ENCODE results near the gene NFKB2.

NFKB2 gene

GRCh38 chr10:102407425-102408130, 12.1 kb downstream of the NFKB2 start:
- Histone ChIP-seq H3K36me3 (ENCODE audit: insufficient read depth, low read length) (peaks cover 13% of the 10 kb centered on the region), H2AFZ (ENCODE audit: low read depth, low read length) (no peak overlapping the region), H3K27me3 (ENCODE audit: insufficient read depth, low read length) (no peaks in the 10 kb centered on the region), H3K4me1 (ENCODE audit: insufficient read depth, low read length) (peaks cover 39% of the 10 kb centered on the region), H3K4me3 (ENCODE audit: low read length) (no peak overlapping the region), H3K9me3 (ENCODE audit: low read length) (no peaks in the 10 kb centered on the region)

- Histone ChIP-seq H3K4me1 (ENCODE audit: insufficient read depth, low read length) (peaks cover 45% of the 10 kb centered on the region), H3K36me3 (ENCODE audit: insufficient read depth, low read length) (peaks cover 11% of the 10 kb centered on the region), H2AFZ (ENCODE audit: low read depth, low read length) (no peak overlapping the region), H3K27me3 (ENCODE audit: insufficient read depth, low read length) (no peaks in the 10 kb centered on the region), H3K9me3 (ENCODE audit: low read length) (no peaks in the 10 kb centered on the region), H3K4me3 (ENCODE audit: low read length) (peak overlapping the region; percentile 41)
These were observed 12.7 kb downstream of the NFKB2 start for GRCh38 chr10:102408131-102408727.

- peak overlapping the region; percentile 41 for H3K4me3 ChIP-seq (ENCODE audit: low read length)
- peaks cover 8% of the 10 kb centered on the region for H3K36me3 ChIP-seq (ENCODE audit: insufficient read depth, low read length)
- no peak overlapping the region for H2AFZ ChIP-seq (ENCODE audit: low read depth, low read length)
- H3K27me3 ChIP-seq (ENCODE audit: insufficient read depth, low read length) = no peaks in the 10 kb centered on the region
- H3K9me3 ChIP-seq (ENCODE audit: low read length) = no peaks in the 10 kb centered on the region
- peaks cover 52% of the 10 kb centered on the region for H3K4me1 ChIP-seq (ENCODE audit: insufficient read depth, low read length)
These were observed 13.5 kb downstream of the NFKB2 start for GRCh38 chr10:102408728-102409603.

GRCh38 chr10:102409604-102410428, 14.3 kb downstream of the NFKB2 start:
- peaks cover 1% of the 10 kb centered on the region for H3K36me3 ChIP-seq (ENCODE audit: insufficient read depth, low read length)
- H3K27me3 ChIP-seq (ENCODE audit: insufficient read depth, low read length) = no peaks in the 10 kb centered on the region
- peak overlapping the region; percentile 41 for H3K4me3 ChIP-seq (ENCODE audit: low read length)
- H3K9me3 ChIP-seq (ENCODE audit: low read length) = no peaks in the 10 kb centered on the region
- no peak overlapping the region for H2AFZ ChIP-seq (ENCODE audit: low read depth, low read length)
- peaks cover 61% of the 10 kb centered on the region for H3K4me1 ChIP-seq (ENCODE audit: insufficient read depth, low read length)

GRCh38 chr10:102410429-102411073, 15.0 kb downstream of the NFKB2 start:
- no peaks in the 10 kb centered on the region for H3K36me3 ChIP-seq (ENCODE audit: insufficient read depth, low read length)
- peaks cover 65% of the 10 kb centered on the region for H3K4me1 ChIP-seq (ENCODE audit: insufficient read depth, low read length)
- no peak overlapping the region for H2AFZ ChIP-seq (ENCODE audit: low read depth, low read length)
- no peaks in the 10 kb centered on the region for H3K9me3 ChIP-seq (ENCODE audit: low read length)
- no peaks in the 10 kb centered on the region for H3K27me3 ChIP-seq (ENCODE audit: insufficient read depth, low read length)
- no peak overlapping the region for H3K4me3 ChIP-seq (ENCODE audit: low read length)

GRCh38 chr10:102411341-102412255, 16.1 kb downstream of the NFKB2 start:
- H3K4me3 ChIP-seq (ENCODE audit: low read length) = no peak overlapping the region

GRCh38 chr10:102412293-102412692, 16.8 kb downstream of the NFKB2 start:
- Histone ChIP-seq H3K9me3 (ENCODE audit: low read length) (no peaks in the 10 kb centered on the region), H3K27me3 (ENCODE audit: insufficient read depth, low read length) (no peaks in the 10 kb centered on the region), H3K36me3 (ENCODE audit: insufficient read depth, low read length) (no peaks in the 10 kb centered on the region), H2AFZ (ENCODE audit: low read depth, low read length) (no peak overlapping the region), H3K4me3 (ENCODE audit: low read length) (no peak overlapping the region), H3K4me1 (ENCODE audit: insufficient read depth, low read length) (peaks cover 67% of the 10 kb centered on the region)

More at GRCh38 chr10:102411341-102412255, 16.1 kb downstream of the NFKB2 start:
- peaks cover 67% of the 10 kb centered on the region for H3K4me1 ChIP-seq (ENCODE audit: insufficient read depth, low read length)
- no peaks in the 10 kb centered on the region for H3K36me3 ChIP-seq (ENCODE audit: insufficient read depth, low read length)
- H2AFZ ChIP-seq (ENCODE audit: low read depth, low read length) = no peak overlapping the region
- no peaks in the 10 kb centered on the region for H3K9me3 ChIP-seq (ENCODE audit: low read length)
- H3K27me3 ChIP-seq (ENCODE audit: insufficient read depth, low read length) = no peaks in the 10 kb centered on the region

- no peak overlapping the region for H2AFZ ChIP-seq (ENCODE audit: low read depth, low read length)
- no peaks in the 10 kb centered on the region for H3K36me3 ChIP-seq (ENCODE audit: insufficient read depth, low read length)
- H3K4me1 ChIP-seq (ENCODE audit: insufficient read depth, low read length) = peaks cover 68% of the 10 kb centered on the region
- no peaks in the 10 kb centered on the region for H3K9me3 ChIP-seq (ENCODE audit: low read length)
- H3K4me3 ChIP-seq (ENCODE audit: low read length) = no peak overlapping the region
- H3K27me3 ChIP-seq (ENCODE audit: insufficient read depth, low read length) = no peaks in the 10 kb centered on the region
These were observed 17.7 kb downstream of the NFKB2 start for GRCh38 chr10:102413053-102413705.

GRCh38 chr10:102413806-102414561, 18.5 kb downstream of the NFKB2 start:
- Histone ChIP-seq H3K9me3 (ENCODE audit: low read length) (no peaks in the 10 kb centered on the region), H3K27me3 (ENCODE audit: insufficient read depth, low read length) (no peaks in the 10 kb centered on the region), H3K4me3 (ENCODE audit: low read length) (no peak overlapping the region), H3K4me1 (ENCODE audit: insufficient read depth, low read length) (peaks cover 72% of the 10 kb centered on the region), H3K36me3 (ENCODE audit: insufficient read depth, low read length) (no peaks in the 10 kb centered on the region), H2AFZ (ENCODE audit: low read depth, low read length) (no peak overlapping the region)

GRCh38 chr10:102414749-102415148, 19.2 kb downstream of the NFKB2 start:
- no peak overlapping the region for H2AFZ ChIP-seq (ENCODE audit: low read depth, low read length)
- H3K27me3 ChIP-seq (ENCODE audit: insufficient read depth, low read length) = no peaks in the 10 kb centered on the region
- no peaks in the 10 kb centered on the region for H3K36me3 ChIP-seq (ENCODE audit: insufficient read depth, low read length)
- H3K9me3 ChIP-seq (ENCODE audit: low read length) = no peaks in the 10 kb centered on the region
- peaks cover 70% of the 10 kb centered on the region for H3K4me1 ChIP-seq (ENCODE audit: insufficient read depth, low read length)
- no peak overlapping the region for H3K4me3 ChIP-seq (ENCODE audit: low read length)

GRCh38 chr10:102416283-102416682, 20.8 kb downstream of the NFKB2 start:
- no peaks in the 10 kb centered on the region for H3K9me3 ChIP-seq (ENCODE audit: low read length)
- H3K4me1 ChIP-seq (ENCODE audit: insufficient read depth, low read length) = peaks cover 61% of the 10 kb centered on the region
- H3K27me3 ChIP-seq (ENCODE audit: insufficient read depth, low read length) = no peaks in the 10 kb centered on the region
- no peak overlapping the region for H2AFZ ChIP-seq (ENCODE audit: low read depth, low read length)
- H3K4me3 ChIP-seq (ENCODE audit: low read length) = no peak overlapping the region
- no peaks in the 10 kb centered on the region for H3K36me3 ChIP-seq (ENCODE audit: insufficient read depth, low read length)

Measured in neuron (in vitro differentiated cells).